CD8-positive, alpha-beta memory T cell (primary cell): ENCODE measurements around the gene LDB3. TPM values are rescaled to one million over a fixed set of nuclear protein-coding genes. Genes with fewer than 3 reads are reported as not detected.
A peak's percentile ranks its signal among the peaks of the same experiment; 100 is the strongest.
"Not testable (repeated sequence)": the region's sequence is repeated elsewhere in the genome, so short reads cannot be mapped to it uniquely, and the experiment has no call there.

ENCODE experiments used
- CTCF ChIA-PET: fragments of 350-600 bp; sonication (Branson Sonifier 250); formaldehyde crosslinking; loops from one replicate; lab custom pipeline; 2021; ENCODE audit warnings: antibody characterized with exemption; lab: Charles Lee
- POLR2A ChIA-PET: fragments of 350-600 bp; sonication (Branson Sonifier 250); formaldehyde crosslinking; loops from one replicate; lab custom pipeline; 2021; ENCODE audit warnings: antibody characterized with exemption; lab: Charles Lee
- DNase-seq, 5 donors: peaks; one replicate each; pipeline versions ENCODE4 v3.0.0 to v3.0.0-alpha.2; 2020 to 2022; ENCODE audit warnings: mixed read lengths in 1 of 5
- H3K27ac ChIP-seq: one replicate; pipeline ENCODE4 v1.7.0; 2013; ENCODE audit warnings: low read depth, mild to moderate bottlenecking, low read length, moderate library complexity
- H3K27me3 ChIP-seq: 2 replicates; pipeline ENCODE4 v1.7.0; 2013; ENCODE audit warnings: low read length, mild to moderate bottlenecking; ENCODE audit not compliant: insufficient read depth, poor library complexity, severe bottlenecking
- H3K36me3 ChIP-seq: 2 replicates; pipeline ENCODE4 v1.7.0; 2013; ENCODE audit warnings: mild to moderate bottlenecking, low read length, moderate library complexity; ENCODE audit not compliant: insufficient read depth
- H3K4me1 ChIP-seq: 2 replicates; pipeline ENCODE4 v1.7.0; 2013; ENCODE audit warnings: mild to moderate bottlenecking, low read length, moderate library complexity; ENCODE audit not compliant: insufficient read depth
- H3K4me3 ChIP-seq: 2 replicates; pipeline ENCODE4 v1.7.0; 2013; ENCODE audit warnings: mild to moderate bottlenecking, low read length
- H3K9me3 ChIP-seq: 2 replicates; pipeline ENCODE4 v1.7.0; 2013; ENCODE audit warnings: mild to moderate bottlenecking, low read length
- H3K27ac Mint-ChIP-seq, 8 donors: one replicate each; pipeline ENCODE4 v1.8.0; 2020 to 2021; ENCODE audit warnings: mixed read lengths in 8 of 8, mild to moderate bottlenecking in 6 of 8, inconsistent platforms in 3 of 8, moderate library complexity in 3 of 8
- H3K27me3 Mint-ChIP-seq, 2 donors: one replicate each; pipeline ENCODE4 v1.8.0; 2020 to 2021; ENCODE audit warnings: mixed read lengths in 2 of 2, mild to moderate bottlenecking in 1 of 2, moderate library complexity in 1 of 2
- H3K36me3 Mint-ChIP-seq, 3 donors: one replicate each; pipeline ENCODE4 v1.8.0; 2020 to 2021; ENCODE audit warnings: mixed read lengths in 3 of 3, inconsistent platforms in 1 of 3, mild to moderate bottlenecking in 1 of 3
- H3K4me1 Mint-ChIP-seq, 3 donors: one replicate each; pipeline ENCODE4 v1.8.0; 2020 to 2021; ENCODE audit warnings: mixed read lengths in 3 of 3, inconsistent platforms in 1 of 3, mild to moderate bottlenecking in 1 of 3
- H3K4me3 Mint-ChIP-seq, 7 donors: one replicate each; pipeline ENCODE4 v1.8.0; 2020 to 2021; ENCODE audit warnings: mixed read lengths in 7 of 7, mild to moderate bottlenecking in 6 of 7, moderate library complexity in 4 of 7, inconsistent platforms in 2 of 7
- H3K9me3 Mint-ChIP-seq, 5 donors: one replicate each; pipeline ENCODE4 v1.8.0; 2020 to 2022; ENCODE audit warnings: mixed read lengths in 5 of 5, mild to moderate bottlenecking in 3 of 5, moderate library complexity in 2 of 5, inconsistent platforms in 1 of 5
- polyA plus RNA-seq: library from polyadenylated mRNA; unstranded; fragments of 300-500 nt; fragmentation: Illumina TruSeq; gene quantifications from one replicate; pipeline ENCODE4 v1.2.3, GENCODE V29; 2021
- total RNA-seq, 2 experiments: library from RNA; stranded (reverse); gene quantifications; one replicate each; pipeline ENCODE4 v1.2.3, GENCODE V29; 2021

LDB3 gene
- total and polyA plus RNA-seq, 3 experiments from 2014 or later, result 0.04 to 0.07 TPM; not detected in 1

DNA sequence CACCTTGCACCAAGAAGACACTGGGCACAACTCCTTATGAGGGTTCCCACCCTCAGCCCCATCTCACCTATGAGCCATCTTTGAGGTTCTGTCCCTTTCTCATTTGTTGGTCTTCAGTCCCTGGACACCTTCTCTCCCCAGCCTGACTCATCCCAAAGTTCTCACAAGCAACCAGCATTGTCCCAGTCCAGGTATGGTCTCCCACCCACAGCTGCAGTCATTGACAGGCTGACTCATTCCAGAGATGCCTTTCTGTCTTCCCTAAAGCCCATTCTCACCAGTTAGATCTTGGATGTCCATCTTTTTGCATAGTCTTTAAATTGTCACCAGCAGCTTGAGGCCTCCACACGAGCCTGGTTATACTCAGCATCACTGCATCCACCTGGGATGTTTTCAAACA, 61.4 kb downstream of the LDB3 start:
- H3K27me3 ChIP-seq, result no peaks in the 10 kb centered on the region

DNA sequence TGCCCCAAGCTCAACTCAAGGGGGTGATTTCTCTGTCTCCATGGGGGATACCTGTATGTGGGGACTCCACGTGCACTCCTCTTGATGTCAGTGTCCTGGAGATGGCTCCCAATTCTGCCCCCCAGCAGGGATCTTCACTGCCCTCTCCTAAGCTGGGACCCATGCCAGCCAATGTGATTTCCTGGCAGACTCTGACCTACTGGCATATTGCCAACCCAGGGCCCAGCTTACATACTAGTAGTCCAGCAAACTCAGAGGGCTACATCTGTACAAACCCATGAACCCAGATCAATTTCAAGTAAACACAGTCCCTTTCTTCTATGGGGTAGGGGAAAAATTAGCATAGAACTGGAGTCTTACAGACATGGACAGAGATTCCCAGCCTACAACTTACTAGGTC, 61.9 kb downstream of the LDB3 start:
- POLR2A ChIA-PET, result no interaction called here
- Mint-ChIP-seq H3K27me3 (peaks cover 8 to 10% of the 10 kb centered on the region in 2 donors), H3K9me3 (no peaks in the 10 kb centered on the region), H3K27ac (no peak overlapping the region), H3K4me1 (no peaks in the 10 kb centered on the region), H3K4me3 (no peak overlapping the region), H3K36me3 (no peaks in the 10 kb centered on the region)
- no peak overlapping the region for H3K4me3 ChIP-seq
- CTCF ChIA-PET, result interaction anchor here (1.7 kb wide), 1 partner anchor 18 kb away, joined by 5 read pairs; no protein-coding TSS in a partner anchor
- no peaks in the 10 kb centered on the region for H3K36me3 ChIP-seq
- H3K27me3 ChIP-seq, result no peaks in the 10 kb centered on the region
- DNase-seq, result no peak
- no peaks in the 10 kb centered on the region for H3K9me3 ChIP-seq
- H3K27ac ChIP-seq, result no peak overlapping the region
- no peaks in the 10 kb centered on the region for H3K4me1 ChIP-seq

More for the DNA sequence above, 61.4 kb downstream of the LDB3 start:
- ChIA-PET POLR2A (no interaction called here), CTCF (interaction anchor here (1.7 kb wide), 1 partner anchor 18 kb away, joined by 5 read pairs; no protein-coding TSS in a partner anchor)
- Histone ChIP-seq H3K4me3 (no peak overlapping the region), H3K36me3 (no peaks in the 10 kb centered on the region), H3K4me1 (no peaks in the 10 kb centered on the region), H3K27ac (no peak overlapping the region), H3K9me3 (no peaks in the 10 kb centered on the region)
- H3K4me3 Mint-ChIP-seq, result no peak overlapping the region
- H3K27me3 Mint-ChIP-seq, result peaks cover 8 to 10% of the 10 kb centered on the region in 2 donors
- no peaks in the 10 kb centered on the region for H3K36me3 Mint-ChIP-seq
- H3K27ac Mint-ChIP-seq, result peak overlapping the region in 1 of 8 donors; percentile 76
- no peak for DNase-seq
- H3K9me3 Mint-ChIP-seq, result no peaks in the 10 kb centered on the region
- H3K4me1 Mint-ChIP-seq, result no peaks in the 10 kb centered on the region

DNA sequence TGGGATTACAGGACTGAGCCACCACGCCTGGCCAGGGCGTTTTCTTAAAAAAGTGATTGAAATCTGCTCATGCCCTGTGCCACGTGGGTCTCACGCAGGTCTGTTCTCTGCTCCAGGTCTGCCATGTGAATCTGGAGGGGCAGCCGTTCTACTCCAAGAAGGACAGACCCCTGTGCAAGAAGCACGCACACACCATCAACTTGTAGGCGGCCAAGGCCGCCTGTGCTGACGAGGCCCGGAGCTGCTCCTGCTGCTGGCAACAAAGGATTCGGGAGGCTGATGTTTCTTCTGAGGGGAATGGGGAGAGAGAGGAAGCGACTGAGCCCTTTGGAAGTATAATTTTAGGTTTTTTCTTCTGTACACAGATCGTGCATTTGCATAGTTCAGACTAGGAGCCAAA, 64.5 kb downstream of the LDB3 start:
- Mint-ChIP-seq H3K9me3 (no peaks in the 10 kb centered on the region), H3K27ac (no peak overlapping the region), H3K4me1 (no peaks in the 10 kb centered on the region), H3K4me3 (no peak overlapping the region), H3K36me3 (no peaks in the 10 kb centered on the region), H3K27me3 (peaks cover 8 to 10% of the 10 kb centered on the region in 2 donors)
- no peaks in the 10 kb centered on the region for H3K27me3 ChIP-seq
- no peaks in the 10 kb centered on the region for H3K9me3 ChIP-seq
- CTCF ChIA-PET, result no interaction called here
- no peak overlapping the region for H3K27ac ChIP-seq
- no peaks in the 10 kb centered on the region for H3K36me3 ChIP-seq
- H3K4me1 ChIP-seq, result no peaks in the 10 kb centered on the region
- no peak overlapping the region for H3K4me3 ChIP-seq
- POLR2A ChIA-PET, result no interaction called here
- no peak for DNase-seq

DNA sequence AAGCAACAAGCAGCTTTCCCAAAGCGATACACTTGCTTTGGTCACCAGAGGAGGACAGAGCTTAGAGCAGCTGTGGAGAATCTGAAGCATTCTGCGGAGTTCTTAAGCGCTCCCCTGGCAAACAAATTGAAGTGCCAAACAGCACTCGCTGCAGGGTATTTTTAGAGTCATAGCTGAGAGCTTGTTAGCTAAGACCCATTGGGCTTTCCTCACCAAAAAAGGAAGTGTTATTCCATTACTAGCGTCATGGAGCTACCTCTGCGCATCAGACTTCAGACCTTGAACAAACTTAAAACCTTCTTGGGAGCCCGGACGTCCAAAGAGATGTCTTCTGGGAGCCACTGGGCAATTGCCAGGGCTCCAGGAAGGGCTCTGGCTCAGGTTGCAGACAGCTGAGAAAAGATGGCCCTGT, 65.0 kb downstream of the LDB3 start:
- Histone ChIP-seq H3K4me3 (no peak overlapping the region), H3K27me3 (no peaks in the 10 kb centered on the region), H3K36me3 (no peaks in the 10 kb centered on the region), H3K4me1 (no peaks in the 10 kb centered on the region), H3K27ac (no peak overlapping the region), H3K9me3 (no peaks in the 10 kb centered on the region)
- no peaks in the 10 kb centered on the region for H3K36me3 Mint-ChIP-seq
- no peak for DNase-seq
- H3K27me3 Mint-ChIP-seq, result peaks cover 4 to 6% of the 10 kb centered on the region in 2 donors
- no peak overlapping the region for H3K27ac Mint-ChIP-seq
- no peak overlapping the region for H3K4me3 Mint-ChIP-seq
- H3K9me3 Mint-ChIP-seq, result no peaks in the 10 kb centered on the region
- POLR2A ChIA-PET, result no interaction called here
- CTCF ChIA-PET, result no interaction called here
- H3K4me1 Mint-ChIP-seq, result no peaks in the 10 kb centered on the region

DNA sequence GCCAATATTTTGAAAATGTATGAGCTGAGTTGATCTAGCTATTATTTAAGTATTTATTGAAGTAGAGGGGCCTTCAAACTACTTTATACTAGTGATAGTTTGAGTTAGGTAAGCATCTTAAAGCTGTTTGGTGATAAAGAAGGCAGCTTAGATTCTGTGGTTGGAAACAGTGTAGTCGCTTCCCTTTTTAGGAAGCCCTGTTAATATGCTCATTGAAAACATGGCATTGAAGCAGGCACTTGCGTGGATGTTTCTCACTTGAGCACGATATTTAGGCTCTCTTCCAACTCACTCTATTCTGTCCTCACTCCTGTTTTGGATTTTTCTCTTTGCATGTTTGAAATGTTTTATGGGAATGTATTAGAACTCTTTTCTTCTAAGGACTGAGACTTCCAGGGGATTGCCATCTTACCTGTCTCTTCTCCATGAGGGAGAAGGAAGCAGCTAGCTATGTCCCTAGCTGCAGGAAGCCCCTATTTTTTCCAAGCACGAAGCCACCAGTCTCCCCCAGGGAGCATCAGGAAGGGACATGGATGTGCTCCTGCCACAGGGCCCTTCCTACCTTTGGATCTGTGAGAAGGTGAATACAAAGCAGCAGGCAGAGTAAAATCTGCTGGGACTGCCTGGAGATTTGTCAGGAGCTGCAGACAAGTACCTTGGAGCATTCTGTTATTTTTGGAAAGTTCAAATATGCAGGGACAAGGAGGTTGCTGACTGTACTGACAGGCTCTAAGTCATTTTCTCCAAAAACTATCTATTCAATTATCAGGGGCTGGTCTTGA, 66.1 kb downstream of the LDB3 start:
- no peak overlapping the region for H3K27ac ChIP-seq
- H3K27me3 ChIP-seq, result no peaks in the 10 kb centered on the region
- no peaks in the 10 kb centered on the region for H3K36me3 ChIP-seq
- Mint-ChIP-seq H3K4me1 (no peaks in the 10 kb centered on the region), H3K9me3 (no peaks in the 10 kb centered on the region), H3K27me3 (peaks cover 5 to 8% of the 10 kb centered on the region in 2 donors), H3K27ac (no peak overlapping the region), H3K36me3 (no peaks in the 10 kb centered on the region), H3K4me3 (no peak overlapping the region)
- no peak overlapping the region for H3K4me3 ChIP-seq
- no peak for DNase-seq
- CTCF ChIA-PET, result no interaction called here
- POLR2A ChIA-PET, result no interaction called here
- H3K9me3 ChIP-seq, result no peaks in the 10 kb centered on the region
- no peaks in the 10 kb centered on the region for H3K4me1 ChIP-seq

DNA sequence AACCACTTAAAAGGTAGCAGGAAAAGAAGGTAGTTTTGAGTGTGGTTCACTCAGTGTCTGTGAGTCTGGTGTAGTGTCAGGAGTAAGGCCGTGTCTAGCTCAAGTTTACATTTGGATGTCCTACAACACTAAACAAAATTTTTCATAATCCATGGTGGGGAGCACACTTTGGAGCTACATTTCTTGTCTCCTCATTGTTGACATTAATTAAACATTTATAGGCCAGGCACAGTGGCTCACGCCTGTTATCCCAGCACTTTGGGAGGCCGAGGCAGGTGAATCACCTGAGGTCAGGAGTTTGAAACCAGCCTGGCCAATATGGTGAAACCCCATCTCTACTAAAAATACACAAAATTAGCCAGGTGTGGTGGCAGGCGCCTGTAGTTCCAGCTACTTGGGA, 67.0 kb downstream of the LDB3 start:
- H3K27ac ChIP-seq, H3K4me3 ChIP-seq, H3K36me3 ChIP-seq, H3K27me3 Mint-ChIP-seq, H3K27ac Mint-ChIP-seq, H3K27me3 ChIP-seq, POLR2A ChIA-PET, H3K4me1 ChIP-seq, H3K4me1 Mint-ChIP-seq, H3K9me3 Mint-ChIP-seq, H3K4me3 Mint-ChIP-seq, H3K36me3 Mint-ChIP-seq, H3K9me3 ChIP-seq, DNase-seq: not testable (repeated sequence)
- CTCF ChIA-PET, result interaction anchor here (0.7 kb wide), 1 partner anchor 32 kb away, joined by 4 read pairs; no protein-coding TSS in a partner anchor

DNA sequence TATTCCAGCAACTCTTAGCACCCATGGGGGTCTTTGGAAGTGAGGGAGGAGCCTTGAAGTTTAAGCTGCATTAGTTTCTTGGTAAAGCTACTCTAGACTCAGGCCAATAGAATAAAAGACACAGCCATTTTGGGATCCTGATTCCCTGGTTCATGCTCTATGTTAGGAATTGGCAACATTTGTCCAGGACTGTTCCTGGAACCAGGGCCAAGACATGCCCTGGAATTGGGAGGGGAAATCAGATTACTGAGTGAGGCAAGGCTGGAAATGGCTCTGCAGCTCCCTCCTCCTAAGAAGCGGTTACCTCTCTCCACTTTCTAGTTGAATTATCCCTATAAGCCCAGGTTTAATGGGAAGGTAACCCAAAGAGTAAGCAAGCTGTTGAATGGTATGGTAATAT, 73.9 kb downstream of the LDB3 start:
- Histone ChIP-seq H3K27me3 (no peaks in the 10 kb centered on the region), H3K9me3 (no peaks in the 10 kb centered on the region), H3K36me3 (no peaks in the 10 kb centered on the region), H3K4me1 (no peaks in the 10 kb centered on the region), H3K4me3 (no peak overlapping the region), H3K27ac (no peak overlapping the region)
- Mint-ChIP-seq H3K9me3 (no peaks in the 10 kb centered on the region), H3K36me3 (no peaks in the 10 kb centered on the region), H3K27ac (no peak overlapping the region), H3K4me1 (no peaks in the 10 kb centered on the region), H3K27me3 (peaks cover 7 to 21% of the 10 kb centered on the region in 2 donors), H3K4me3 (no peak overlapping the region)
- DNase-seq, result no peak
- CTCF ChIA-PET, result no interaction called here
- POLR2A ChIA-PET, result no interaction called here

DNA sequence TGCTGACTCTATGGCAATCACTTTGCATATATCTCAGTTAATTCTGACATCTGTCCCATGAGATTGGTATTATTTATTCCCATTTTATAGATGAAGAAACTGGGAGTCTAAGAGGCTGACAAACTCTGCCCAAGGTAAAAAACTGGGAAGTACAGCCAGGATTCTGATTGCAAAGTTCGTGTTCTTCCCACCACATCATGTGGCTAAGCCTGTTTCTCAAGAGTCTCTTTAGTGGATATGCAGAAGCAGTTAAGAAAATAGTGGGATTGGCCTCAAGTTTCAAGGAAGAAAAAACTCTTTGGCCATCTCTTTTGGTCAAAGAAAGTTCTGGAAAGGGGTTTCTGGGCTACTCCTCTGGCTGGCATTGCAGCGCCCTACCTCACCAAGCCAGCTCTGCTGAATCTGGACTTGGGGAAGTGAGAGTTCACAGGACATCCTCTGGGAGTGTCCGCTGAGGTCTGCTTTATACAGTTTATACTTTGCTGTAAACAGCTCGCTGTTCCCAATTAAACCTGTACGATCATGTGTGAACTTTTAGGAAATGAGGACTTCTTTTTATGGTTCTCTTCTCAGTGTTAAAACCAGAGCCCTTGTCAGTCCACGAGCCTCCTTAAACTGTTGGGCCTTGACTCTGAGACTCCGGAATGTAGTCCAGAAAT, 75.9 kb downstream of the LDB3 start:
- no peaks in the 10 kb centered on the region for H3K27me3 ChIP-seq
- no peaks in the 10 kb centered on the region for H3K4me1 ChIP-seq
- Mint-ChIP-seq H3K4me3 (no peak overlapping the region), H3K9me3 (no peaks in the 10 kb centered on the region), H3K27ac (no peak overlapping the region), H3K27me3 (peaks cover 5 to 21% of the 10 kb centered on the region in 2 donors), H3K36me3 (no peaks in the 10 kb centered on the region), H3K4me1 (no peaks in the 10 kb centered on the region)
- H3K27ac ChIP-seq, result no peak overlapping the region
- no peak for DNase-seq
- CTCF ChIA-PET, result no interaction called here
- POLR2A ChIA-PET, result no interaction called here
- H3K36me3 ChIP-seq, result no peaks in the 10 kb centered on the region
- no peaks in the 10 kb centered on the region for H3K9me3 ChIP-seq
- H3K4me3 ChIP-seq, result no peak overlapping the region
